ENCODE results near the gene SPATA20. TPM values are rescaled to one million over a fixed set of nuclear protein-coding genes. Genes with fewer than 3 reads are reported as not detected.

SPATA20 gene
- total and polyA plus RNA-seq, 2 of the 4 experiments (the other 2 are of a cell fraction), result 17.0 to 35.0 TPM

GRCh38 chr17:50561746-50562141 is 14.8 kb downstream of the SPATA20 start:
- H4K8ac ChIP-seq (ENCODE audit: low read depth in 2 of 2, low read length in 2 of 2), result no peak overlapping the region
- no peak overlapping the region for H2BK15ac ChIP-seq (ENCODE audit: low read depth, low read length)
- in situ Hi-C loops (cut with MboI; ENCODE audit: low sequenced_read_pairs) (no loop called here), intact Hi-C loops (cut with micrococcal nuclease) (no loop called here), dilution Hi-C loops (cut with HindIII; ENCODE audit: low sequenced_read_pairs, unreplicated experiment) (no loop called here)
- H3K4me2 ChIP-seq (ENCODE audit: low read depth, low read length), result no peak overlapping the region
- H2BK5ac ChIP-seq (ENCODE audit: low read depth, low read length, poor library complexity, severe bottlenecking), result no peak overlapping the region
- H2BK20ac ChIP-seq (ENCODE audit: low read depth, low read length), result no peak overlapping the region
- no peak overlapping the region for H3K23ac ChIP-seq (ENCODE audit: low read depth, low read length)
- H3K14ac ChIP-seq (replicated peaks; ENCODE audit: low read depth, low read length), result no peak overlapping the region
- no peak overlapping the region for H3K4ac ChIP-seq (ENCODE audit: low read depth, low read length)
- no peaks in the 10 kb centered on the region for H3K36me3 ChIP-seq (ENCODE audit: control insufficient read depth, insufficient read depth, low read length)
- no peak overlapping the region for H4K91ac ChIP-seq (ENCODE audit: insufficient read depth, low read depth, low read length)
- 0 out of 2 replicates have a peak, but pooled peaks cover 5% of the 10 kb centered on the region for H3K9me1 ChIP-seq (ENCODE audit: insufficient read depth, low read length)
- ChIA-PET CTCF (interaction anchor here (1.2 kb wide), 1 partner anchor 11 kb away, joined by 5 read pairs; no protein-coding TSS in a partner anchor), POLR2A (ENCODE audit: unreplicated experiment) (no interaction called here)
- H4K20me1 ChIP-seq (ENCODE audit: insufficient read depth, low read length), result peaks cover 3% of the 10 kb centered on the region; the same call in 1 of the 2 replicates
- H3K9me3 ChIP-seq (ENCODE audit: control insufficient read depth, insufficient read depth, low read length), result no peaks in the 10 kb centered on the region
- no peak overlapping the region for H3K4me3 ChIP-seq (ENCODE audit: insufficient read depth, low read depth, low read length)
- no peaks in the 10 kb centered on the region for H3K79me1 ChIP-seq (ENCODE audit: low read depth in 1 of 2, low read length in 2 of 2)
- H3K27ac ChIP-seq (ENCODE audit: insufficient read depth, low read length), result no peak overlapping the region
- ATAC-seq (ENCODE audit: low read depth) (no peak), DNase-seq (no peak)
- TF ChIP-seq CHD1 (IDR thresholded peaks at IDR 0.05; ENCODE audit: low read depth, low read length) (no peak), MAZ (IDR thresholded peaks at IDR 0.05; ENCODE audit: borderline replicate concordance, low read depth, low read length) (no peak), ELK1 (IDR thresholded peaks at IDR 0.05; ENCODE audit: borderline replicate concordance, low read depth, low read length) (no peak), BHLHE40 (IDR thresholded peaks at IDR 0.05; ENCODE audit: low read depth, low read length) (no peak), NFE2L2 (IDR thresholded peaks at IDR 0.05; ENCODE audit: low read depth, low read length) (no peak), RAD21 (IDR thresholded peaks at IDR 0.05; ENCODE audit: low read length) (no peak), RCOR1 (IDR thresholded peaks at IDR 0.05; ENCODE audit: insufficient replicate concordance, low read length) (no peak), CEBPB (IDR thresholded peaks at IDR 0.05; ENCODE audit: low read depth, low read length) (no peak), CTCF (conservative IDR thresholded peaks at IDR 0.05; ENCODE audit: low read depth, low read length) (no peak), MXI1 (IDR thresholded peaks at IDR 0.05; ENCODE audit: borderline replicate concordance, low read depth, low read length) (no peak), POLR2A (IDR thresholded peaks at IDR 0.05; ENCODE audit: low read depth, low read length) (no peak), MAFK (IDR thresholded peaks at IDR 0.05; ENCODE audit: low read depth, low read length) (no peak), SMC3 (IDR thresholded peaks at IDR 0.05; ENCODE audit: low read depth, low read length) (no peak), RFX5 (IDR thresholded peaks at IDR 0.05; ENCODE audit: low read depth, low read length) (no peak), FOS (IDR thresholded peaks at IDR 0.05; ENCODE audit: low read depth, low read length) (no peak)
- H3K4me1 ChIP-seq (ENCODE audit: control insufficient read depth, insufficient read depth, low read length), result peaks cover 9% of the 10 kb centered on the region; the same call in 1 of the 2 replicates
- whole genome bisulfite sequencing, 2 experiments (ENCODE audit: extremely low coverage in 2 of 2, insufficient read length in 1 of 2), result no CpG with 5 or more reads among the region's 27 CpGs
- H2BK120ac ChIP-seq (ENCODE audit: low read depth, low read length), result no peak overlapping the region
- no peak overlapping the region for H3K18ac ChIP-seq (ENCODE audit: low read depth, low read length)
- H2AK9ac ChIP-seq (replicated peaks; ENCODE audit: low read depth, low read length, poor library complexity), result no peak overlapping the region
- no peak overlapping the region for H2AK5ac ChIP-seq (ENCODE audit: low read depth, low read length)
- H3K27me3 ChIP-seq (ENCODE audit: control insufficient read depth, insufficient read depth, low read length), result peaks cover 78% of the 10 kb centered on the region
- no peak overlapping the region for H2AFZ ChIP-seq (replicated peaks; ENCODE audit: low read length, poor library complexity)
- H3K9ac ChIP-seq (ENCODE audit: low read depth, low read length), result no peak overlapping the region
- BruUV-seq (replicated peaks), result no TSS peak
- no peak overlapping the region for H3K56ac ChIP-seq (ENCODE audit: extremely low read depth, insufficient read depth, low read length)
- no peak overlapping the region for H4K5ac ChIP-seq (ENCODE audit: low read depth, low read length)
